OCI-LY7 (cell line): Measurements from ENCODE around the gene NINJ2.

Source experiments
- EZH2phosphoT487 ChIP-seq: fragments of 200-600 bp; sonication (generic); IDR thresholded peaks from 2 replicates; pipeline ENCODE4 v1.6.1; 2018; ENCODE audit warnings: low read depth, borderline replicate concordance, mild to moderate bottlenecking, mixed run types, antibody characterized with exemption, low read length, moderate library complexity, mixed read lengths
- TF ChIP-seq, protein P1 (sequence below): fragments of 200-600 bp; sonication (generic); conservative IDR thresholded peaks from 2 replicates; pipeline ENCODE4 v1.5.1; 2014; ENCODE audit warnings: mild to moderate bottlenecking, antibody characterized with exemption, low read length, moderate library complexity, mixed read lengths

DNA sequence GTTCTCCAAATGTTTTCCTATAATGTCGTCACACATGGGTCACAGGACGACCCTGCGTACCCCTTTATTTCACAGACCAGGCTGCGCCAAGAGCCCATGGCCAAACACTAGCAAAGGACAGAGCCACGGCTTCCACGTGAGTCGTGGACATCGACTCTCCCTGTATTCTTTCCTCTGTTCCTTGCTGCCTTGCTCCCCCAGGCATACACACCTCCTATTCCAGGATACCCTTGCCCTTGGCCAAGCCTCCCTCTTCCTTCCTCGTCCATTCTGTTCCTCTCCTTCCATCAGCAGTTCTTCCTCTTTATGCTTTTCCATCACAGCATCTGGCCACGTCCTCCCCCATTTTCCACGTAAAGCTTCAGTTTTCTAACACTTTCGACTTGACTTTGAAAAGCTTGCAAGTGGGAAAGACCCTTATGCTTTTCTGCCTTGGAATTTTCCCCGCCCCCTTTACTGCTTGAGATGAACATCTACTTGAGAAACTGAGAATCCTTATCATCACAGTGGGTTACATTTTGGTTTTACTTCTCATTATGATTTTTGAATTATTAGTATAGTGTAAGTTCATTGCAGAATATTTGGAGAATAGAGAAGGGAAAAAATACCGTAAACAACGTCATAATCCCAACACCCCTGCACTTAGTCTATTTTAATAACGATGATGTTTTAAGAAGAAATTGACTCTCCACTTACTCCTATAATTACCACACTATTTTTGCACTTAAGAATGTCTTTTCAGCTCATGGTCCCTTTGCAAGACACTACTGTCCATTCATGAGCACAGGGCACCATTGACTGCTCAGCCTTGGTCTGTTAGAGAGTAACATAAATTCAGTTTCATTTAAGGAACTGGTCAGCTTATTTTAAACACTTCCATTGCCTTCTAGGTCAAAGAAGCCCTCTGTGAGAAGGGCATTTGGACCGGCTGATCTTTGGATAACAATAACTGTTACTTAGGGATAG lies 15.8 kb upstream of the NINJ2 start:
- TF ChIP-seq, protein P1, sequence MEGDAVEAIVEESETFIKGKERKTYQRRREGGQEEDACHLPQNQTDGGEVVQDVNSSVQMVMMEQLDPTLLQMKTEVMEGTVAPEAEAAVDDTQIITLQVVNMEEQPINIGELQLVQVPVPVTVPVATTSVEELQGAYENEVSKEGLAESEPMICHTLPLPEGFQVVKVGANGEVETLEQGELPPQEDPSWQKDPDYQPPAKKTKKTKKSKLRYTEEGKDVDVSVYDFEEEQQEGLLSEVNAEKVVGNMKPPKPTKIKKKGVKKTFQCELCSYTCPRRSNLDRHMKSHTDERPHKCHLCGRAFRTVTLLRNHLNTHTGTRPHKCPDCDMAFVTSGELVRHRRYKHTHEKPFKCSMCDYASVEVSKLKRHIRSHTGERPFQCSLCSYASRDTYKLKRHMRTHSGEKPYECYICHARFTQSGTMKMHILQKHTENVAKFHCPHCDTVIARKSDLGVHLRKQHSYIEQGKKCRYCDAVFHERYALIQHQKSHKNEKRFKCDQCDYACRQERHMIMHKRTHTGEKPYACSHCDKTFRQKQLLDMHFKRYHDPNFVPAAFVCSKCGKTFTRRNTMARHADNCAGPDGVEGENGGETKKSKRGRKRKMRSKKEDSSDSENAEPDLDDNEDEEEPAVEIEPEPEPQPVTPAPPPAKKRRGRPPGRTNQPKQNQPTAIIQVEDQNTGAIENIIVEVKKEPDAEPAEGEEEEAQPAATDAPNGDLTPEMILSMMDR: no peak
- no peak for TF ChIP-seq EZH2phosphoT487
